Activated CD4-positive, alpha-beta T cell treated with anti-CD3 and anti-CD28 coated beads, Interleukin-10, Interleukin-2, amounts not matched to agents 100 ng/mL and 50 ng/mL, durations not matched to agents 16 hours and 8 hours (primary cell): Measurements from ENCODE around the gene RBM4.

ENCODE experiments used
- DNase-seq: peaks from one replicate; pipeline ENCODE4 v3.0.0-alpha.2; 2020

The RBM4 gene

DNA sequence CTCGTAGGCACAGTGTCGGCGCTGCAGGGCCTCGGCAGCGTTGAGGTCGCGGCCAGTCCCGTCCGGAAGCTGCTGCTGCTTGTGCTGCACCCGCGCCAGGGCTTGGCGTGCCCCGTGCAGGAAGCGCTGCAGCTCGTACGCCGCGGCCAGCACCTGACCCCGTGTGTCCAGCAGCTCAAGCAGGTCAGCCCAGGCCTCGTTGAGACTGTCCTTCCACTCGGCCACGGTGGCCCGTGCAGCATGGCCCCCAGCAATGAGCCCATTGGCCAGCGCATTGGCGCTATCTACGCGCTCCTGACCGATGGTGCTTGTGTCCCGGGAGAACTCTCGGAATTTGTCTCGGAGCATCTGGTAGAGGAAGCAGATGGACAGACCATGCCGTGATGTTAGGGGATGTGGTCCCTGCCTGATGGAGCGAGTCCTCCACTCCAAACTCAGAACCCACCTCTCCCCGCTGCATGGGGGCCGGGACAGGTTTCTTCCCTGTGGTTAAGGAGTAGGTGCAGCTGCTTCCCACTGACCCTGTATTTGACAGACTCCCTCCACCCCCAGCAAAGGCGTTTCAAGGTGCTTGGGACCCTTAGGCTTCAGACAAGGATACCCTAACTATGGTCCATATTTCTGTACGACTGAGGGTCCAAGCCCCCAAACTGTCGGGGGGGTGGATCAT, 52.9 kb downstream of the RBM4 start:
- no peak for DNase-seq

DNA sequence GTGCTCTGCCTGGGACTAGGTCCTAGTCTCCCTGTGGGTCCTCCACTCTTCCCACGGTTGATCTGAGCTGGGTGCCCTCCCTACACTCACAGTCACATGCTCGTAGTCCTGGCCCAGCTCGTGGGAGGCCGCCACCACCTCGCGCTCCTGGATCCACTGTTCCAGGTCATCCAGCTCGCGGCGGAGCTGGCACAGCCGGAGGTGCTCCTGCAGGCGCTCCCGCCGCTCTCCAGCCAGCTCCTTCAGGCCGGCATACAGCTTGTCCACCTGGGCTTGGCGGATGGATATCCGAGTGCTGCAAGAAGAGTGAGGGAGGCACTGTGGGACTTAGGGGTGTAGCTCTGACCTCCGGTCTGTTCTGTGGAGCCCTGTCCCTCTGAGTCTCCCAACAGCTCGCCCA, 53.9 kb downstream of the RBM4 start:
- DNase-seq = no peak

DNA sequence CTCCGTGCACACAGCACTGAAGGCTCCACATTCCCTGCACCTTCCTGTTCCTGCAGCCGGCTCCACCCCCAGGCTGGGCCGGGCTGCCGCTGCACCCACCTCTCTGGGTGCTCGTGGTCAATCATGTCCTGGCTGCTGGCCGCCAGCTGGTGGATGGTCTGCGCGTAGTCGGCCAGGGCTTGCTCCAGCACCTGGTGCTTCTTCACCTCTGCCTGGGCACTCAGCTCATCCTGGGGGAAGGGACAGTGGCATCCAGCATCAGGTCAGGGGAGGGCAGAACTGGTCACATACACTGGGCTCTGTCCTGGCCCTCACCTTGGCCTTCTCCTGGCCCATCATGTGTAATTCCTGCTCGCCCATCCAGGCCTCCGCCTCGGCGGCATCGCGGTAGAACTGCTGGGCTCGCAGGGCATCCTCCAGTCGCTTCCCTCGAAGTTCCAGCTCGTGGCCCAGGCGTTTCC, 54.4 kb downstream of the RBM4 start:
- no peak for DNase-seq

DNA sequence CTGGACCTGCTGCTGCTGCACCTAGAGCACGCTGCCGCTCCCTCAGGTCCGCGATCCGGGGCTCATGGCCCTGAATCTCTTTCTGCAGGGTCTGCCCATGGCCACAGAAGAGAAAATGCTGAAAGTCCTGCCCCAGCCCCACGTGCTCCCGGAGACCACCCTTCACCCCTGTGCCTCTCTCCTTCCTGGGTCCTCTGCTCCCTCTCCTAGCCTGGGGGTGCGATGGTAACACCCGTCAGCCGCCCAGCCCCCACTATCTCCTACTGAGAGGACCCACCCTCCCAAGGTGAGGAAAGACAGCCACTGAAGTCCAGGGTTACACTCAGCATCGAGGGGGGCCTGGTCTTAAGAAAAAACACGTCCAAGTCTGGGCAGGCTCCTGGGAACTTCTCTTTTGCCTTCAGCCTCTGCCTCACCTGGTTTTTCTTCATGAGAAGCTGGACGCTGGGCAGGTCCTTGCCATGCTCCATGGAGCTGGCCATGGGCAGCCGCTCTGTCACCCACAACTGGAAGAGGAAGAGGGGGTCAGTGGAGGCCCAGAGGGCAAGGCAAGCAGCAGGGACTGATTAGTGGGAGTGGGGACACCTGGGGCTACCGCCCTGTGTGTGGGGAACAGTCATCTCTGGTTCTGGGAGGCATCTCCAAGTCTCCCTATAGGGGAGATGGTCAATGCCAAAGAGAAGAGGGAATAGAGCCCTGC, 55.0 kb downstream of the RBM4 start:
- DNase-seq = no peak

DNA sequence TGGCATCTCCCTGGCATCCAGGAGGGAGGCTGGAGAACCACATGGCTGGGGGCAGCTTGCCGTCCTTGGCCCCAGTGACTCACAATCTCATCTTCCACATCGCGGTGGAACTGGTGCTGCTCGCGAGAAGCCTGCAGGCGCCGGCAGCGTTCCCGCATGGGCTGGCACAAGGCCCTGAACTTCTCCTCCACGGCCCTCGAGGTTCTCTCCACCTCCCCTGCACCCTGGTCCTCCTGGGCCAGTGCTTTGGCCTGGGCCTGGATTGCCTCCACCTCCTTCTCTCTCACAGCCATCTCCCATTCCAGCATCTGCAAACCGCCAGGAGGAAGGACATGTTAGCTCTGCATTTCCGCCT, 55.5 kb downstream of the RBM4 start:
- DNase-seq = no peak

DNA sequence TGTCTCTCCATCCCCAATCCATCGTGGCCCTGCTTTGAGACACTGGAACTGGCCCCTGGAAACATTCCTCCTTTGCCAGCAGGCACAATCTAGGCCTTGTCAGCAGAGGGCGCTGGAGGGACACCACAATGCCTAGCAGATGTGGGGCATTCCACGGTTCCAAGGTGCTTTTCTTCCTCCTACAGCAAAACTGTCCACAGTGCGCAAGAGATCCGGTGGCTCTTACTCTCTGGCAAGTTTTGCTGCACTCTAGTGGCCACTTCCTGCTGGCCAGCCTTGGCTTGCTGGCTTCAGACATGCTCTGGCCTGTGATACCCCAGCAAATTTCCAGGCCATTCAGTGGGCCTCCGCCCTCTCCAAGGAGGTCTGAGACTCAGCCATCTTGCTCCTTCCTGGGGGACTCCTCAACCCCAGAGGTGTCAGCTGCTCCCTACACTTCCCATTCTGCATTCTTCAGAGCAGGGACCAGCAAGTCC, 56.3 kb downstream of the RBM4 start:
- peak; percentile 85 for DNase-seq
